Body of pancreas (tissue), 4 donors: ENCODE results near the gene SETD1A. TPM values are rescaled to one million over a fixed set of nuclear protein-coding genes. Genes with fewer than 3 reads are reported as not detected.
A peak's percentile ranks its signal among the peaks of the same experiment; 100 is the strongest.

ENCODE experiments used
- ATAC-seq: fragments of 150-250 bp; one replicate; pipeline ENCODE4 v1.9.1; 2016
- DNase-seq, 4 donors: peaks; one replicate each; pipeline ENCODE4 v3.0.0-alpha.2; 2019
- H3K27ac ChIP-seq, 4 donors: fragments of 200-600 bp; sonication (generic); 1 replicate in 3 of 4; 2 replicates in 1 of 4; pipeline versions ENCODE4 v1.5.1 to v1.6.1; 2016 to 2019; ENCODE audit warnings: mild to moderate bottlenecking in 1 of 4, mixed read lengths in 1 of 4, moderate library complexity in 1 of 4
- H3K27me3 ChIP-seq, 2 donors: fragments of 200-600 bp; sonication (generic); one replicate each; pipeline ENCODE4 v1.6.0; 2016; ENCODE audit warnings: mild to moderate bottlenecking in 1 of 2
- H3K36me3 ChIP-seq, 2 donors: fragments of 200-600 bp; sonication (generic); replicated peaks in 1 of 2; 2 replicates each; pipeline ENCODE4 v1.5.1; 2016; ENCODE audit warnings: low read depth in 2 of 2; ENCODE audit not compliant: insufficient read depth in 1 of 2
- H3K4me1 ChIP-seq: fragments of 200-600 bp; sonication (generic); one replicate; pipeline ENCODE4 v1.6.0; 2016
- H3K4me3 ChIP-seq, 2 donors: fragments of 200-600 bp; sonication (generic); 1 replicate in 1 of 2; 2 replicates in 1 of 2; pipeline ENCODE4 v1.5.1; 2016 to 2019
- H3K9me3 ChIP-seq, 3 donors: fragments of 200-600 bp; sonication (generic); 1 replicate in 2 of 3; 2 replicates in 1 of 3; pipeline ENCODE4 v1.5.1; 2016
- POLR2A ChIP-seq, 3 donors: fragments of 450-650 bp; IDR thresholded peaks; one replicate each; pipeline ENCODE4 v1.6.1; 2016; ENCODE audit warnings: antibody characterized with exemption in 3 of 3, mild to moderate bottlenecking in 2 of 3
- WGBS, 2 donors: methylation state at CpG; one replicate each; pipeline ENCODE4 v1.1.5; 2017; 5-methylcytosine and 5-hydroxymethylcytosine counted together
- intact Hi-C: fragments of 100-400 bp; cut with DNase I; formaldehyde crosslinking; loops from one replicate; pipeline ENCODE4 v1.15.1; 2023
- total RNA-seq, 2 donors: library from RNA; depleted of rRNA; stranded (reverse); fragments of >200 nt; gene quantifications; one replicate each; pipeline ENCODE4 v1.1.0, GENCODE V29; 2016
- TF ChIP-seq, protein P1 (sequence below), 7 experiments: fragments of 450-650 bp in 4 of 7; fragments of 200-600 bp in 3 of 7; sonication (generic) in 3 of 7; IDR thresholded peaks; one replicate each; pipeline ENCODE4 v1.5.1; 2016 to 2019; ENCODE audit warnings: antibody characterized with exemption in 7 of 7

SETD1A gene
- total RNA-seq, 2 donors from 2014 or later, result 4.7 to 10.9 TPM

DNA sequence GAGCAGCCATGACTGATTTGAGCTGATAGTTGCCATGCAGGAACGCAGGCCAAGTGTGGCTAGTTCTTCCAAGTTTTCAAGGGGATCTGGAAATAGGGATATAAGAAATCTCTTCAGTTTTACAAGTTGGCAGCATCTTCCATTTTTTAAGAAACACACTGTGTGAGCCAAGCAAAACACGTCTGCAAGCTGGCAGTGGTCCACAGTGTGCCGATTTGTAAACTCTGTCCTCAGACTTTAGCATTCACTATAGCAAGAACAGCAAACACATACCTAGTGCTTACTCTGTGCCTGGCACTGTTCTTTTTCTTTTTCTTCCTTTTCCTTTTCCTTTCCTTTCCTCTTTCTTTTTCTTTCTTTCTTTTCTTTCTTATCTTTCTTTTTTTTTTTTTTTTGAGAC, 5.8 kb upstream of the SETD1A start:
- no peak for ATAC-seq
- WGBS, 2 donors, result 28 to 41% methylated on average over 3 of the region's 3 CpGs
- Histone ChIP-seq H3K9me3 (no peaks in the 10 kb centered on the region), H3K27ac (no peak overlapping the region), H3K27me3 (no peaks in the 10 kb centered on the region), H3K4me3 (no peak overlapping the region), H3K36me3 (no peaks in the 10 kb centered on the region), H3K4me1 (peaks cover 39% of the 10 kb centered on the region)
- TF ChIP-seq, protein P1, sequence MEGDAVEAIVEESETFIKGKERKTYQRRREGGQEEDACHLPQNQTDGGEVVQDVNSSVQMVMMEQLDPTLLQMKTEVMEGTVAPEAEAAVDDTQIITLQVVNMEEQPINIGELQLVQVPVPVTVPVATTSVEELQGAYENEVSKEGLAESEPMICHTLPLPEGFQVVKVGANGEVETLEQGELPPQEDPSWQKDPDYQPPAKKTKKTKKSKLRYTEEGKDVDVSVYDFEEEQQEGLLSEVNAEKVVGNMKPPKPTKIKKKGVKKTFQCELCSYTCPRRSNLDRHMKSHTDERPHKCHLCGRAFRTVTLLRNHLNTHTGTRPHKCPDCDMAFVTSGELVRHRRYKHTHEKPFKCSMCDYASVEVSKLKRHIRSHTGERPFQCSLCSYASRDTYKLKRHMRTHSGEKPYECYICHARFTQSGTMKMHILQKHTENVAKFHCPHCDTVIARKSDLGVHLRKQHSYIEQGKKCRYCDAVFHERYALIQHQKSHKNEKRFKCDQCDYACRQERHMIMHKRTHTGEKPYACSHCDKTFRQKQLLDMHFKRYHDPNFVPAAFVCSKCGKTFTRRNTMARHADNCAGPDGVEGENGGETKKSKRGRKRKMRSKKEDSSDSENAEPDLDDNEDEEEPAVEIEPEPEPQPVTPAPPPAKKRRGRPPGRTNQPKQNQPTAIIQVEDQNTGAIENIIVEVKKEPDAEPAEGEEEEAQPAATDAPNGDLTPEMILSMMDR (IDR thresholded peaks at IDR 0.05), result no peak
- no peak for TF ChIP-seq POLR2A (IDR thresholded peaks at IDR 0.05)
- intact Hi-C loops, result no loop called here
- peak in 3 of 4 donors; percentile 43 to 58 (median 49) for DNase-seq

GRCh38 chr16:30953111-30953510, 4.4 kb upstream of the SETD1A start:
- H3K9me3 ChIP-seq, result no peaks in the 10 kb centered on the region
- H3K27me3 ChIP-seq, result no peaks in the 10 kb centered on the region
- no peak overlapping the region for H3K4me3 ChIP-seq
- no peaks in the 10 kb centered on the region for H3K36me3 ChIP-seq
- ATAC-seq (no peak), DNase-seq (no peak)
- intact Hi-C loops, result no loop called here
- no peak for TF ChIP-seq POLR2A (IDR thresholded peaks at IDR 0.05)
- TF ChIP-seq, protein P1 (IDR thresholded peaks at IDR 0.05), result no peak
- H3K27ac ChIP-seq, result peak overlapping the region in 2 of 4 donors; percentile 28 to 43
- H3K4me1 ChIP-seq, result peaks cover 45% of the 10 kb centered on the region
- 81 to 91% methylated on average over 8 to 9 of the region's 9 CpGs for WGBS, 2 donors

DNA sequence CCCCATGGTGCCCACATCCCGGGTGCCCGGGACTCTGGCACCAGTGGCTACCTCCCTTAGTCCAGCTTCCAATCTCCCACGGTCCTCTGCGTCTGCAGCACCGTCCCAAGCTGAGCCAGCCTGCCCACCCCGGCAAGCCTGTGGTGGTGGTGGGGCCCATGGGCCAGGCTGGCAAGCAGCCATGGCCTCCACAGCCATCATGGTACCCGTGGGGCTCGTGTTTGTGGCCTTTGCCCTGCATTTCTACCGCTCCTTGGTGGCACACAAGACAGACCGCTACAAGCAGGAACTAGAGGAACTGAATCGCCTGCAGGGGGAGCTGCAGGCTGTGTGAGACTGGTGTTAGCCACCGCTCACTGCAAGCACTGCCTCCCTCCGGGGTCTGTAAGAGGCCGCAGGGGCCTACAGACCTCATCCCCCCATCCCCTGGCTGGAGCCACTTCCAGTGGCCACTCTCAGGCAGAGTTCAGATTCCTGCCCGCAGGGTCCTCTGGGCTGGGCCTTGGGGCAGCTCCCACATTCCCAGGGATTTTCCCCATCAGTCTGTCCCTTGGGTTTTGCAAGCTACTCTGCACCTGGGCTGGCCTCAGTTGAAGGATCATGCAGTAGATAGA, 3.9 kb upstream of the SETD1A start:
- H3K4me3 ChIP-seq, result no peak overlapping the region
- ATAC-seq (no peak), DNase-seq (peak; percentile 57 to 67 (median 60))
- no peak for TF ChIP-seq POLR2A (IDR thresholded peaks at IDR 0.05)
- TF ChIP-seq, protein P1 (IDR thresholded peaks at IDR 0.05), result peak; percentile 27 to 48 (median 44)
- H3K36me3 ChIP-seq, result no peaks in the 10 kb centered on the region
- no peaks in the 10 kb centered on the region for H3K27me3 ChIP-seq
- intact Hi-C loops, result no loop called here
- peak overlapping the region in 2 of 4 donors; percentile 28 to 43 for H3K27ac ChIP-seq
- WGBS, 2 donors, result 43 to 53% methylated on average over 8 to 14 of the region's 15 CpGs
- H3K4me1 ChIP-seq, result peaks cover 47% of the 10 kb centered on the region
- H3K9me3 ChIP-seq, result no peaks in the 10 kb centered on the region

GRCh38 chr16:30954993-30955392, 2.6 kb upstream of the SETD1A start:
- H3K9me3 ChIP-seq, result no peaks in the 10 kb centered on the region
- no peak for DNase-seq
- no peak overlapping the region for H3K4me3 ChIP-seq
- TF ChIP-seq POLR2A (IDR thresholded peaks at IDR 0.05), result no peak
- TF ChIP-seq, protein P1 (IDR thresholded peaks at IDR 0.05), result no peak
- H3K27me3 ChIP-seq, result no peaks in the 10 kb centered on the region
- intact Hi-C loops, result no loop called here
- peaks cover 0 to 3% of the 10 kb centered on the region in 2 donors for H3K36me3 ChIP-seq
- 73 to 75% methylated on average over 8 of the region's 8 CpGs for WGBS, 2 donors
- H3K27ac ChIP-seq, result no peak overlapping the region
- no peak for ATAC-seq
- H3K4me1 ChIP-seq, result peaks cover 55% of the 10 kb centered on the region
